ENCODE measurements around the gene C17orf67.

The C17orf67 gene

GRCh38 chr17:56752263-56752836 is 81.4 kb downstream of the C17orf67 start:
- no peaks in the 10 kb centered on the region for H3K36me3 ChIP-seq (replicated peaks)
- in situ Hi-C loops (cut with HindIII; ENCODE audit: low pct_ligation_motif_present, low sequenced_read_pairs) = no loop called here
- no peak for DNase-seq

GRCh38 chr17:56751145-56751738 is 82.5 kb downstream of the C17orf67 start:
- no peak overlapping the region for H3K4me3 ChIP-seq (ENCODE audit: low read depth, low read length)
- in situ Hi-C loops (cut with HindIII; ENCODE audit: low pct_ligation_motif_present, low sequenced_read_pairs) = no loop called here
- no peaks in the 10 kb centered on the region for H3K27me3 ChIP-seq (replicated peaks)
- H3K27ac ChIP-seq = no peak overlapping the region
- DNase-seq = no peak
- peak; percentile 38 for TF ChIP-seq CTCF (IDR thresholded peaks at IDR 0.05; ENCODE audit: low read depth, low read length, missing control alignments)
- H3K36me3 ChIP-seq (replicated peaks) = no peaks in the 10 kb centered on the region

More at GRCh38 chr17:56752263-56752836, 81.4 kb downstream of the C17orf67 start:
- Histone ChIP-seq H3K4me3 (ENCODE audit: low read depth, low read length) (no peak overlapping the region), H3K27ac (no peak overlapping the region), H3K27me3 (replicated peaks) (no peaks in the 10 kb centered on the region)
- no peak for TF ChIP-seq CTCF (IDR thresholded peaks at IDR 0.05; ENCODE audit: low read depth, low read length, missing control alignments)

- DNase-seq = no peak
- no peaks in the 10 kb centered on the region for H3K36me3 ChIP-seq (replicated peaks)
- no peak overlapping the region for H3K27ac ChIP-seq
- TF ChIP-seq CTCF (IDR thresholded peaks at IDR 0.05; ENCODE audit: low read depth, low read length, missing control alignments) = no peak
- H3K27me3 ChIP-seq (replicated peaks) = no peaks in the 10 kb centered on the region
- H3K4me3 ChIP-seq (ENCODE audit: low read depth, low read length) = no peak overlapping the region
- in situ Hi-C loops (cut with HindIII; ENCODE audit: low pct_ligation_motif_present, low sequenced_read_pairs) = no loop called here
Measured at GRCh38 chr17:56744721-56745120, 89.0 kb downstream of the C17orf67 start.

GRCh38 chr17:56742601-56743000 is 91.1 kb downstream of the C17orf67 start:
- H3K27me3 ChIP-seq (replicated peaks) = no peaks in the 10 kb centered on the region
- H3K36me3 ChIP-seq (replicated peaks) = no peaks in the 10 kb centered on the region
- no peak overlapping the region for H3K4me3 ChIP-seq (ENCODE audit: low read depth, low read length)
- DNase-seq = peak; percentile 20
- TF ChIP-seq CTCF (IDR thresholded peaks at IDR 0.05; ENCODE audit: low read depth, low read length, missing control alignments) = no peak
- H3K27ac ChIP-seq = no peak overlapping the region
- in situ Hi-C loops (cut with HindIII; ENCODE audit: low pct_ligation_motif_present, low sequenced_read_pairs) = no loop called here

All from brain microvascular endothelial cell (primary cell).